Loucy (cell line): Measurements from ENCODE around the gene CNTF.

Experiments
- H2AFZ ChIP-seq: fragments of 200-600 bp; sonication (generic); 2 replicates; pipeline ENCODE4 v1.6.0; 2016; ENCODE audit warnings: antibody characterized with exemption, mild to moderate bottlenecking, low read length, moderate library complexity
- H3F3A ChIP-seq: fragments of 200-600 bp; 2 replicates; pipeline ENCODE4 v1.6.0; 2016; ENCODE audit warnings: antibody characterized with exemption, low read depth, mild to moderate bottlenecking
- H3K27me3 ChIP-seq: fragments of 200-600 bp; sonication (generic); 2 replicates; pipeline ENCODE4 v1.6.1; 2014; ENCODE audit warnings: low read length, mild to moderate bottlenecking; ENCODE audit not compliant: insufficient read depth, poor library complexity, severe bottlenecking
- H3K36me3 ChIP-seq: fragments of 200-600 bp; sonication (generic); 2 replicates; pipeline ENCODE4 v1.6.1; 2016; ENCODE audit warnings: low read length; ENCODE audit not compliant: insufficient read depth
- H3K4me1 ChIP-seq: fragments of 200-600 bp; sonication (generic); 2 replicates; pipeline ENCODE4 v1.5.1; 2014; ENCODE audit warnings: low read length, mild to moderate bottlenecking; ENCODE audit not compliant: insufficient read depth, poor library complexity, severe bottlenecking
- H3K4me2 ChIP-seq: fragments of 200-600 bp; sonication (generic); 2 replicates; pipeline ENCODE4 v1.6.0; 2014; ENCODE audit warnings: antibody characterized with exemption, low read length, low read depth, mild to moderate bottlenecking; ENCODE audit not compliant: poor library complexity, severe bottlenecking
- H3K4me3 ChIP-seq: fragments of 200-600 bp; sonication (generic); 2 replicates; pipeline ENCODE4 v1.5.1; 2014; ENCODE audit warnings: low read length, mild to moderate bottlenecking, mixed read lengths; ENCODE audit not compliant: poor library complexity, severe bottlenecking
- H3K79me2 ChIP-seq: fragments of 200-600 bp; sonication (generic); 2 replicates; pipeline ENCODE4 v1.6.1; 2014; ENCODE audit warnings: low read length; ENCODE audit not compliant: insufficient read depth
- H3K9ac ChIP-seq: fragments of 200-600 bp; sonication (generic); 2 replicates; pipeline ENCODE4 v1.6.0; 2014; ENCODE audit warnings: mild to moderate bottlenecking, low read depth, low read length, moderate library complexity; ENCODE audit not compliant: poor library complexity, severe bottlenecking
- H3K9me2 ChIP-seq: fragments of 200-600 bp; sonication (generic); replicated peaks from 2 replicates; pipeline ENCODE4 v1.6.1; 2016; ENCODE audit warnings: low read depth, low read length, mixed read lengths
- H3K9me3 ChIP-seq: fragments of 200-600 bp; sonication (generic); 2 replicates; pipeline ENCODE4 v1.6.1; 2014; ENCODE audit warnings: mild to moderate bottlenecking, antibody characterized with exemption, low read length, low read depth; ENCODE audit not compliant: insufficient read depth
- H4K20me1 ChIP-seq: fragments of 200-600 bp; sonication (generic); 2 replicates; pipeline ENCODE4 v1.6.0; 2014; ENCODE audit warnings: antibody characterized with exemption, low read length, mild to moderate bottlenecking; ENCODE audit not compliant: insufficient read depth, poor library complexity, severe bottlenecking
- CTCF ChIP-seq: fragments of 200-600 bp; sonication (generic); conservative IDR thresholded peaks from 2 replicates; pipeline ENCODE4 v1.5.1; 2014; ENCODE audit warnings: mild to moderate bottlenecking, antibody characterized with exemption, low read length
- EZH2phosphoT487 ChIP-seq: fragments of 200-600 bp; IDR thresholded peaks from 2 replicates; pipeline ENCODE4 v1.6.1; 2018; ENCODE audit warnings: antibody characterized with exemption, mild to moderate bottlenecking, moderate library complexity, borderline replicate concordance

Gene CNTF

GRCh38 chr11:58579192-58580129, 43.0 kb upstream of the CNTF start:
- no peaks in the 10 kb centered on the region for H3K9me3 ChIP-seq
- peak overlapping the region; percentile 99 for H3K9ac ChIP-seq
- no peak overlapping the region for H2AFZ ChIP-seq
- peaks cover 4% of the 10 kb centered on the region for H3K27me3 ChIP-seq
- peak overlapping the region; percentile 97 for H3K4me2 ChIP-seq
- H3F3A ChIP-seq: peaks cover 12% of the 10 kb centered on the region
- no peaks in the 10 kb centered on the region for H3K9me2 ChIP-seq
- peaks cover 77% of the 10 kb centered on the region for H3K79me2 ChIP-seq
- no peak for TF ChIP-seq EZH2phosphoT487
- peak; percentile 69 for TF ChIP-seq CTCF
- H3K36me3 ChIP-seq: no peaks in the 10 kb centered on the region
- peaks cover 60% of the 10 kb centered on the region for H3K4me1 ChIP-seq
- peaks cover 54% of the 10 kb centered on the region for H4K20me1 ChIP-seq
- H3K4me3 ChIP-seq: peak overlapping the region; percentile 94

- Histone ChIP-seq H3K9ac (peak overlapping the region; percentile 99), H3K4me3 (peak overlapping the region; percentile 94), H3K27me3 (peaks cover 4% of the 10 kb centered on the region), H4K20me1 (peaks cover 57% of the 10 kb centered on the region), H3K9me3 (no peaks in the 10 kb centered on the region), H3K4me1 (peaks cover 60% of the 10 kb centered on the region), H3K9me2 (no peaks in the 10 kb centered on the region), H3K79me2 (peaks cover 77% of the 10 kb centered on the region), H3K36me3 (peaks cover 8% of the 10 kb centered on the region; the same call in 1 of the 2 replicates), H3F3A (peaks cover 12% of the 10 kb centered on the region), H2AFZ (no peak overlapping the region), H3K4me2 (peak overlapping the region; percentile 97)
- TF ChIP-seq EZH2phosphoT487 (no peak), CTCF (no peak)
Measured at GRCh38 chr11:58580311-58580710, 42.2 kb upstream of the CNTF start.

GRCh38 chr11:58582437-58582836, 40.0 kb upstream of the CNTF start:
- no peaks in the 10 kb centered on the region for H3K9me2 ChIP-seq
- peaks cover 28% of the 10 kb centered on the region; the same call in 1 of the 2 replicates for H3K36me3 ChIP-seq
- H3K4me1 ChIP-seq: peaks cover 53% of the 10 kb centered on the region
- no peak for TF ChIP-seq EZH2phosphoT487
- no peak for TF ChIP-seq CTCF
- H2AFZ ChIP-seq: no peak overlapping the region
- H3F3A ChIP-seq: peaks cover 4% of the 10 kb centered on the region
- peak overlapping the region; percentile 94 for H3K4me3 ChIP-seq
- H3K9me3 ChIP-seq: no peaks in the 10 kb centered on the region
- H3K27me3 ChIP-seq: peaks cover 4% of the 10 kb centered on the region
- peak overlapping the region; percentile 97 for H3K4me2 ChIP-seq
- peaks cover 78% of the 10 kb centered on the region for H4K20me1 ChIP-seq
- H3K79me2 ChIP-seq: peaks cover 84% of the 10 kb centered on the region
- H3K9ac ChIP-seq: peak overlapping the region; percentile 99
